HG03045 (cell line): Measurements from ENCODE around the gene DNMT3A.
"Not testable (repeated sequence)": the region's sequence is repeated elsewhere in the genome, so short reads cannot be mapped to it uniquely, and the experiment has no call there.

Experiments used
- ATAC-seq: cut with Tn5 transposase; IDR thresholded peaks from one replicate; pipeline ENCODE4 v1.9.1; 2021; ENCODE audit warnings: mild to moderate bottlenecking, moderate library complexity; ENCODE audit not compliant: unreplicated experiment

DNMT3A gene

GRCh38 chr2:25286723-25287483 lies 54.8 kb downstream of the DNMT3A start:
- ATAC-seq = no peak

- no peak for ATAC-seq
These were observed 55.7 kb downstream of the DNMT3A start for GRCh38 chr2:25286025-25286400.

- no peak for ATAC-seq
These were observed 56.3 kb downstream of the DNMT3A start for GRCh38 chr2:25285265-25286024.

- no peak for ATAC-seq
These were observed 57.0 kb downstream of the DNMT3A start for GRCh38 chr2:25284756-25285155.

- no peak for ATAC-seq
These were observed 57.8 kb downstream of the DNMT3A start for GRCh38 chr2:25283921-25284320.

GRCh38 chr2:25281941-25282340 lies 59.8 kb downstream of the DNMT3A start:
- no peak for ATAC-seq

GRCh38 chr2:25281522-25281921 lies 60.2 kb downstream of the DNMT3A start:
- ATAC-seq = no peak

GRCh38 chr2:25280051-25280687 lies 61.6 kb downstream of the DNMT3A start:
- no peak for ATAC-seq

- peak; percentile 68 for ATAC-seq
These were observed 62.6 kb downstream of the DNMT3A start for GRCh38 chr2:25279091-25279651.

- ATAC-seq = peak; percentile 33
These were observed 64.9 kb downstream of the DNMT3A start for GRCh38 chr2:25276569-25277465.

GRCh38 chr2:25275575-25275965 lies 66.2 kb downstream of the DNMT3A start:
- no peak for ATAC-seq

- ATAC-seq = no peak
These were observed 66.7 kb downstream of the DNMT3A start for GRCh38 chr2:25274868-25275574.

GRCh38 chr2:25273985-25274535 lies 67.7 kb downstream of the DNMT3A start:
- ATAC-seq = no peak

GRCh38 chr2:25272705-25273104 lies 69.0 kb downstream of the DNMT3A start:
- not testable (repeated sequence) for ATAC-seq

- ATAC-seq = no peak
These were observed 71.7 kb downstream of the DNMT3A start for GRCh38 chr2:25270061-25270460.

- ATAC-seq = no peak
These were observed 72.5 kb downstream of the DNMT3A start for GRCh38 chr2:25269233-25269632.

- no peak for ATAC-seq
These were observed 73.6 kb downstream of the DNMT3A start for GRCh38 chr2:25268139-25268538.

GRCh38 chr2:25266399-25266798 lies 75.3 kb downstream of the DNMT3A start:
- ATAC-seq = no peak

GRCh38 chr2:25265802-25266201 lies 75.9 kb downstream of the DNMT3A start:
- ATAC-seq = no peak

GRCh38 chr2:25265001-25265400 lies 76.7 kb downstream of the DNMT3A start:
- ATAC-seq = no peak
